Epithelial cell of esophagus (primary cell): ENCODE results near the gene PCDHB5.
"Not testable (repeated sequence)": the region's sequence is repeated elsewhere in the genome, so short reads cannot be mapped to it uniquely, and the experiment has no call there.

Source experiments
- DNase-seq: peaks from one replicate; pipeline ENCODE4 v3.0.0; 2010; ENCODE audit warnings: low read depth
- H3K4me3 ChIP-seq: 2 replicates; pipeline ENCODE4 v1.5.1; 2011; ENCODE audit warnings: mild to moderate bottlenecking, low read length, control low read depth
- CTCF ChIP-seq: IDR thresholded peaks from 2 replicates; pipeline ENCODE4 v1.5.1; 2011; ENCODE audit warnings: low read depth, mild to moderate bottlenecking, low read length, control low read depth, inconsistent platforms; ENCODE audit not compliant: insufficient read depth; ENCODE audit errors: missing control alignments

The PCDHB5 gene

DNA sequence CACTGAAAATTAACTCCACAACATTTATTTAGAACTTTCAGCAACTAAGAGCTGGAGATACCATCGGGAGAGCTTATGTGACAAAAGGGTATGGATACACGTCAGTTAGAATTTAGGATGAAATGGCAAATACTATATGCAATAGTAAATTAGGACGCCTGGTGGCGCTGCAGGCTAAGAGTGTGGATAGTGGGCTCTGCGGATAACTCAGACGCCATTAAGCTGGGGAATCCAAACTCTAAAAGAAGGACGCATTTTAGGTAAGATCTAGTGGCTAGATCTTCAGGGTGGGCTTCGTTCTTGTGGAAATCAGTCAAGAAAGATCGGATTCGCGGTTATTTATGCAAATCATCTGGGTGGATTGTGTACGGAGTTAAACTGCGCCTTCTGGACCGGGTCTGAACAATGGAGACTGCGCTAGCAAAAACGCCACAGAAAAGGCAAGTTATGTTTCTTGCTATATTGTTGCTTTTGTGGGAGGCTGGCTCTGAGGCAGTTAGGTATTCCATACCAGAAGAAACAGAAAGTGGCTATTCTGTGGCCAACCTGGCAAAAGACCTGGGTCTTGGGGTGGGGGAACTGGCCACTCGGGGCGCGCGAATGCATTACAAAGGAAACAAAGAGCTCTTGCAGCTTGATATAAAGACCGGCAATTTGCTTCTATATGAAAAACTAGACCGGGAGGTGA is at the start of gene PCDHB5:
PCDHB5 (plus strand) TSS at position 177 of the 688 bp plus-strand sequence; CDS start at position 406, 229 bp downstream.
- H3K4me3 ChIP-seq: peak within 1 kb of the TSS; percentile 14
- DNase-seq: peak; percentile 3
- TF ChIP-seq CTCF: peak; percentile 36

GRCh38 chr5:141094481-141095262 is 40.3 kb upstream of the PCDHB5 start, which contains the start of gene PCDHB2:
Gene PCDHB2 (plus strand): TSS chr5:141094615. CDS start chr5:141094791, 176 bp downstream.
- H3K4me3 ChIP-seq: no peak within 1 kb of the TSS
- no peak for TF ChIP-seq CTCF
- DNase-seq: peak; percentile 23

DNA sequence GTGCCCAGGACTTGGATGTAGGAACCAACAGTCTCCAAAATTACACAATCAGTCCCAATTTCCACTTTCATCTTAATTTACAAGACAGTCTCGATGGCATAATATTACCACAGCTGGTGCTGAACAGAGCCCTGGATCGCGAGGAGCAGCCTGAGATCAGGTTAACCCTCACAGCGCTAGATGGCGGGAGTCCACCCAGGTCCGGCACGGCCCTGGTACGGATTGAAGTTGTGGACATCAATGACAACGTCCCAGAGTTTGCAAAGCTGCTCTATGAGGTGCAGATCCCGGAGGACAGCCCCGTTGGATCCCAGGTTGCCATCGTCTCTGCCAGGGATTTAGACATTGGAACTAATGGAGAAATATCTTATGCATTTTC is 39.8 kb upstream of the PCDHB5 start:
- DNase-seq: no peak
- TF ChIP-seq CTCF: no peak
- no peak overlapping the region for H3K4me3 ChIP-seq

GRCh38 chr5:141096181-141096580 is 38.8 kb upstream of the PCDHB5 start:
- DNase-seq, H3K4me3 ChIP-seq: not testable (repeated sequence)

DNA sequence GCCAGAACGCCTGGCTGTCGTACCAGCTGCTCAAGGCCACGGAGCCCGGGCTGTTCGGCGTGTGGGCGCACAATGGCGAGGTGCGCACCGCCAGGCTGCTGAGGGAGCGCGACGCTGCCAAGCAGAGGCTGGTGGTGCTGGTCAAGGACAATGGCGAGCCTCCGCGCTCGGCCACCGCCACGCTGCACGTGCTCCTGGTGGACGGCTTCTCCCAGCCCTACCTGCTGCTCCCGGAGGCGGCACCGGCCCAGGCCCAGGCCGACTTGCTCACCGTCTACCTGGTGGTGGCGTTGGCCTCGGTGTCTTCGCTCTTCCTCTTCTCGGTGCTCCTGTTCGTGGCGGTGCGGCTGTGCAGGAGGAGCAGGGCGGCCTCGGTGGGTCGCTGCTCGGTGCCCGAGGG is 38.4 kb upstream of the PCDHB5 start:
- DNase-seq, H3K4me3 ChIP-seq: not testable (repeated sequence)

GRCh38 chr5:141100243-141100805 is 34.7 kb upstream of the PCDHB5 start, which contains the start of gene PCDHB3:
Gene PCDHB3 (plus strand): TSS chr5:141100473. CDS start chr5:141100650, 177 bp downstream.
- no peak within 1 kb of the TSS for H3K4me3 ChIP-seq
- DNase-seq: peak; percentile 16
- TF ChIP-seq CTCF: peak; percentile 18

- DNase-seq: no peak
- no peak for TF ChIP-seq CTCF
- H3K4me3 ChIP-seq: no peak overlapping the region
These were observed 33.9 kb upstream of the PCDHB5 start for GRCh38 chr5:141101059-141101458.

- not testable (repeated sequence) for H3K4me3 ChIP-seq, DNase-seq
These were observed 32.9 kb upstream of the PCDHB5 start for GRCh38 chr5:141102070-141102469.

DNA sequence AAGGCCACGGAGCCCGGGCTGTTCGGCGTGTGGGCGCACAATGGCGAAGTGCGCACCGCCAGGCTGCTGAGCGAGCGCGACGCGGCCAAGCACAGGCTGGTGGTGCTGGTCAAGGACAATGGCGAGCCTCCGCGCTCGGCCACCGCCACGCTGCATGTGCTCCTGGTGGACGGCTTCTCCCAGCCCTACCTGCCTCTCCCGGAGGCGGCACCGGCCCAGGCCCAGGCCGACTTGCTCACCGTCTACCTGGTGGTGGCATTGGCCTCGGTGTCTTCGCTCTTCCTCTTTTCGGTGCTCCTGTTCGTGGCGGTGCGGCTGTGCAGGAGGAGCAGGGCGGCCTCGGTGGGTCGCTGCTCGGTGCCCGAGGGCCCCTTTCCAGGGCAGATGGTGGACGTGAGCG is 32.5 kb upstream of the PCDHB5 start:
- H3K4me3 ChIP-seq, DNase-seq: not testable (repeated sequence)
